ENCODE results near the gene CCDC24. TPM values are rescaled to one million over a fixed set of nuclear protein-coding genes. Genes with fewer than 3 reads are reported as not detected.

Gene CCDC24
- polyA plus RNA-seq, 3 donors = 1.1 to 3.0 (median 1.9) TPM

DNA sequence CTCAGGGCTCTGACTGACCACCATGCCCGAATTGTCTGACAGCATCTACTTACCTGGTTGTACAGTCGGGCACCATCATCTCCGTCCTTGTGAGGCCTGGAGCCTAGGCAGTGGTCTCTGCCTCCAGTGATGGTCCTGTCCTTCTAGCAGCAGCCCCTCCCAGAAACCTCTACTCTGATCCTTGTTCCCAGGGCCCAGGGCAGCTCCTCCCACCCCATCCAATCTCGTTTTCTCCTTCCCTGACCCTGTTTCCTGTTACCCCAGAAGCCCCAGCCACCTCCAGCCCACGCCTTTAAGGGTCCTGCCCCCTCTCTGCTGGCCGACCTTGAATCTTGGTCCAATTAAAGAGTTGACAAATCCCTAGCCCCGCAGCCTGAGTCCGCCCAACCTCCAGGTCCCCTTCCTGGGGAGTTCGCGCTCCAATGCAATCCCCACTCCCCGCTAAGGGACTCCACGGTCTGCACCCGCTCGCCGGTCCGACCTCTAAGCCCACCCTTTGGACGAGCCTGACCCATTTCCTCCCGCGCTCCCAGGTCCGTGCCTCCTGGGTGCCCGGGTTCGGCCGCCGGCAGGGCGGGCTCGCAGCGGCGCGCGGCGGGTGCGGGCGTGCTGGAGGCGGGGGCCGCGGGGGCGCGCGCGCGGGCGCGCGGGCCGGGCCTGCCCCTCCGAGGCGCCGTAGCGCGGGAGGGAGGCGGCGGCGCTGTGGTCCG, 12.7 kb upstream of the CCDC24 start, which contains the start of gene B4GALT2:
TSS of gene B4GALT2 (plus strand) at position 660 of the 710 bp plus-strand sequence. CDS start 1,951 bp downstream, outside the sequence.
- peaks cover 45% of the 10 kb centered on the region for H4K20me1 ChIP-seq (ENCODE audit: insufficient read depth, low read length)
- WGBS (ENCODE audit: insufficient coverage) = 8% methylated on average over 40 of the region's 54 CpGs
- H3K4me3 ChIP-seq (replicated peaks in 1 of 3; ENCODE audit: low read depth in 2 of 3, low read length in 3 of 3) = peak within 1 kb of the TSS; percentile 29 to 98 (median 42)
- H3K79me2 ChIP-seq (ENCODE audit: insufficient read depth, low read length) = peaks cover 35% of the 10 kb centered on the region
- H3K9ac ChIP-seq (ENCODE audit: insufficient read depth, low read length, poor library complexity, severe bottlenecking) = peak within 1 kb of the TSS; percentile 34
- peaks cover 29 to 31% of the 10 kb centered on the region in 2 donors for H3K36me3 Mint-ChIP-seq
- H3K36me3 ChIP-seq (replicated peaks in 1 of 2; ENCODE audit: control insufficient read depth in 1 of 2, insufficient read depth in 2 of 2, low read length in 2 of 2) = peaks cover 19 to 25% of the 10 kb centered on the region in 2 donors
- no peak for TF ChIP-seq CTCF (IDR thresholded peaks at IDR 0.05)
- peak within 1 kb of the TSS; percentile 14 for H2AFZ ChIP-seq (ENCODE audit: insufficient read depth, low read depth, low read length, poor library complexity, severe bottlenecking)
- H3K9me3 ChIP-seq (replicated peaks in 1 of 2; ENCODE audit: control insufficient read depth in 1 of 2, insufficient read depth in 1 of 2, low read length in 2 of 2) = no peaks in the 10 kb centered on the region
- H3K4me1 ChIP-seq (ENCODE audit: control insufficient read depth in 1 of 2, insufficient read depth in 2 of 2, low read length in 2 of 2) = peaks cover 55 to 73% of the 10 kb centered on the region in 2 donors
- DNase-seq = no peak
- intact Hi-C loops (cut with micrococcal nuclease) = loop anchor here in 1 of 2 donors (10.0 kb wide), 2 partner anchors 324 to 376 kb away; partner anchors contain the start of genes ERI3 and KDM4A
- peaks cover 4 to 8% (median 6%) of the 10 kb centered on the region in 3 donors for H3K27me3 Mint-ChIP-seq (ENCODE audit: low read depth in 3 of 3)
- no peaks in the 10 kb centered on the region for H3K27me3 ChIP-seq (ENCODE audit: control insufficient read depth in 2 of 2, insufficient read depth in 2 of 2, low read length in 2 of 2)
- peak within 1 kb of the TSS in 1 of 2 donors; percentile 6 for H3K27ac ChIP-seq (ENCODE audit: low read depth in 1 of 2, low read length in 2 of 2)
- H3K4me2 ChIP-seq (replicated peaks; ENCODE audit: extremely low read depth, low read length, poor library complexity, severe bottlenecking) = peak within 1 kb of the TSS; percentile 91
- peaks cover 69% of the 10 kb centered on the region for H3K4me1 Mint-ChIP-seq
- H3K9me3 Mint-ChIP-seq = peaks cover 0 to 2% (median 0%) of the 10 kb centered on the region in 7 donors
- H3K27ac Mint-ChIP-seq = peak within 1 kb of the TSS; percentile 37 to 75 (median 66)
- H3K4me3 Mint-ChIP-seq = peak within 1 kb of the TSS; percentile 84 to 89

- Mint-ChIP-seq H3K27ac (no peak overlapping the region), H3K36me3 (peaks cover 30 to 31% of the 10 kb centered on the region in 2 donors), H3K9me3 (peaks cover 0 to 2% (median 0%) of the 10 kb centered on the region in 7 donors), H3K4me1 (peaks cover 65% of the 10 kb centered on the region), H3K4me3 (no peak overlapping the region), H3K27me3 (ENCODE audit: low read depth in 3 of 3) (peaks cover 4 to 6% (median 5%) of the 10 kb centered on the region in 3 donors)
- H3K9ac ChIP-seq (ENCODE audit: insufficient read depth, low read length, poor library complexity, severe bottlenecking) = peak overlapping the region; percentile 27
- WGBS (ENCODE audit: insufficient coverage) = 0% methylated on average over 43 of the region's 45 CpGs
- peak overlapping the region in 2 of 3 experiments; percentile 9 to 68 for H3K4me3 ChIP-seq (replicated peaks in 1 of 3; ENCODE audit: low read depth in 2 of 3, low read length in 3 of 3)
- H4K20me1 ChIP-seq (ENCODE audit: insufficient read depth, low read length) = peaks cover 45% of the 10 kb centered on the region
- DNase-seq = no peak
- intact Hi-C loops (cut with micrococcal nuclease) = loop anchor here in 1 of 2 donors (10.0 kb wide), 2 partner anchors 324 to 376 kb away; partner anchors contain the start of genes ERI3 and KDM4A
- no peak overlapping the region for H3K27ac ChIP-seq (ENCODE audit: low read depth in 1 of 2, low read length in 2 of 2)
- H3K79me2 ChIP-seq (ENCODE audit: insufficient read depth, low read length) = peaks cover 35% of the 10 kb centered on the region
- no peaks in the 10 kb centered on the region for H3K9me3 ChIP-seq (replicated peaks in 1 of 2; ENCODE audit: control insufficient read depth in 1 of 2, insufficient read depth in 1 of 2, low read length in 2 of 2)
- H2AFZ ChIP-seq (ENCODE audit: insufficient read depth, low read depth, low read length, poor library complexity, severe bottlenecking) = peak overlapping the region; percentile 14
- no peak for TF ChIP-seq CTCF (IDR thresholded peaks at IDR 0.05)
- peaks cover 52 to 68% of the 10 kb centered on the region in 2 donors for H3K4me1 ChIP-seq (ENCODE audit: control insufficient read depth in 1 of 2, insufficient read depth in 2 of 2, low read length in 2 of 2)
- H3K27me3 ChIP-seq (ENCODE audit: control insufficient read depth in 2 of 2, insufficient read depth in 2 of 2, low read length in 2 of 2) = no peaks in the 10 kb centered on the region
- peak overlapping the region; percentile 79 for H3K4me2 ChIP-seq (replicated peaks; ENCODE audit: extremely low read depth, low read length, poor library complexity, severe bottlenecking)
- H3K36me3 ChIP-seq (replicated peaks in 1 of 2; ENCODE audit: control insufficient read depth in 1 of 2, insufficient read depth in 2 of 2, low read length in 2 of 2) = peaks cover 19 to 25% of the 10 kb centered on the region in 2 donors
Measured at GRCh38 chr1:43979261-43979527, 12.2 kb upstream of the CCDC24 start.

Measured in CD14-positive monocyte (primary cell).